GM12878 (cell line): Measurements from ENCODE around the gene NOVA2. TPM values are rescaled to one million over a fixed set of nuclear protein-coding genes. Genes with fewer than 3 reads are reported as not detected.

Experiments
- ATAC-seq: fragments of 200-7000 bp; cut with Tn5 transposase; 3 replicates; pipeline ENCODE4 v1.9.1; 2020; ENCODE audit warnings: mild to moderate bottlenecking, moderate library complexity
- BruUV-seq: library from RNA; stranded (reverse); fragments of 400-500 nt; replicated peaks from 2 replicates; lab custom pipeline; 2021; lab: Mats Ljungman, UMichigan
- CTCF ChIA-PET: fragments of 300-600 bp; sonication (Branson Sonifier 250); formaldehyde crosslinking; extraction: SDS; loops from one replicate; lab custom pipeline; 2021; ENCODE audit warnings: inconsistent platforms; lab: Yijun Ruan, JAX
- POLR2A ChIA-PET: fragments of 350-600 bp; formaldehyde crosslinking; extraction: SDS; loops from one replicate; lab custom pipeline; 2021; ENCODE audit warnings: inconsistent platforms; lab: Charles Lee
- RAD21 ChIA-PET: fragments of 300-600 bp; sonication (Branson Sonifier 250); formaldehyde crosslinking; loops from one replicate; lab custom pipeline; 2023; ENCODE audit warnings: antibody characterized with exemption; ENCODE audit not compliant: unreplicated experiment; lab: Charles Lee
- SMC1A ChIA-PET: fragments of 300-600 bp; sonication (Branson Sonifier 250); formaldehyde crosslinking; loops from one replicate; lab custom pipeline; 2023; ENCODE audit not compliant: unreplicated experiment, uncharacterized antibody; lab: Charles Lee
- DNase-seq: peaks from one replicate; pipeline ENCODE4 v3.0.0-alpha.2; 2011; ENCODE audit warnings: low read depth, low spot score
- FAIRE-seq: peaks from 3 replicates; lab custom pipeline; 2011; peaks lifted over from hg19 to GRCh38; lab: Jason Lieb, UNC
- H2AFZ ChIP-seq: 2 replicates; pipeline ENCODE4 v1.6.0; 2011; ENCODE audit warnings: low read depth, low read length, control low read depth; ENCODE audit not compliant: control insufficient read depth
- H3K27ac ChIP-seq: 2 replicates; pipeline ENCODE4 v1.5.1; 2011; ENCODE audit warnings: control low read depth; ENCODE audit not compliant: control insufficient read depth, insufficient read depth
- H3K27me3 ChIP-seq, 2 experiments: replicated peaks in 1 of 2; 2 replicates each; pipeline versions ENCODE4 v1.6.0 to v1.6.1; 2011; ENCODE audit warnings: low read length in 1 of 2; ENCODE audit not compliant: control insufficient read depth in 2 of 2, insufficient read depth in 2 of 2
- H3K36me3 ChIP-seq, 2 experiments: 2 replicates each; pipeline ENCODE4 v1.5.1; 2011; ENCODE audit warnings: low read length in 1 of 2; ENCODE audit not compliant: control insufficient read depth in 2 of 2, insufficient read depth in 2 of 2
- H3K4me1 ChIP-seq: 2 replicates; pipeline ENCODE4 v1.6.1; 2011; ENCODE audit warnings: mild to moderate bottlenecking, low read length, moderate library complexity, mixed read lengths; ENCODE audit not compliant: control insufficient read depth, insufficient read depth
- H3K4me2 ChIP-seq: 2 replicates; pipeline ENCODE4 v1.6.0; 2011; ENCODE audit warnings: control low read depth; ENCODE audit not compliant: control insufficient read depth, insufficient read depth
- H3K4me3 ChIP-seq: fragments of 200-600 bp; sonication (generic); 2 replicates; pipeline ENCODE4 v1.5.1; 2016
- H3K79me2 ChIP-seq: 2 replicates; pipeline ENCODE4 v1.6.0; 2011; ENCODE audit warnings: low read length; ENCODE audit not compliant: control insufficient read depth, insufficient read depth
- H3K9ac ChIP-seq: 2 replicates; pipeline ENCODE4 v1.8.0; 2011; ENCODE audit warnings: low read length, control low read depth, mixed read lengths; ENCODE audit not compliant: control insufficient read depth, insufficient read depth
- H3K9me3 ChIP-seq: replicated peaks from 3 replicates; pipeline ENCODE4 v1.5.1; 2011; ENCODE audit warnings: mild to moderate bottlenecking, low read length; ENCODE audit not compliant: control insufficient read depth, insufficient read depth
- H4K20me1 ChIP-seq: 2 replicates; pipeline ENCODE4 v1.6.0; 2011; ENCODE audit not compliant: control insufficient read depth, insufficient read depth
- ATF2 ChIP-seq: IDR thresholded peaks from 2 replicates; pipeline ENCODE4 v1.6.1; 2012; ENCODE audit warnings: low read length, inconsistent platforms
- CBX3 ChIP-seq: fragments of 200-600 bp; sonication (generic); IDR thresholded peaks from 2 replicates; pipeline ENCODE4 v1.6.1; 2016; ENCODE audit warnings: low read depth, borderline replicate concordance
- CBX5 ChIP-seq: sonication (generic); IDR thresholded peaks from 2 replicates; pipeline ENCODE4 v1.6.1; 2016; ENCODE audit warnings: low read depth, moderate library complexity, mild to moderate bottlenecking, inconsistent platforms
- CREB1 ChIP-seq: IDR thresholded peaks from 2 replicates; pipeline ENCODE4 v1.6.1; 2012; ENCODE audit warnings: low read depth, mild to moderate bottlenecking, inconsistent platforms
- E4F1 ChIP-seq: fragments of 450-650 bp; IDR thresholded peaks from 2 replicates; pipeline ENCODE4 v1.6.1; 2018; ENCODE audit warnings: borderline replicate concordance, mild to moderate bottlenecking; ENCODE audit not compliant: partially characterized antibody
- EZH2 ChIP-seq: IDR thresholded peaks from 2 replicates; pipeline ENCODE4 v1.6.1; 2012; ENCODE audit warnings: low read depth, mild to moderate bottlenecking, control low read depth, inconsistent platforms, low read length, borderline replicate concordance; ENCODE audit not compliant: control insufficient read depth
- FOS ChIP-seq: IDR thresholded peaks from 3 replicates; pipeline ENCODE4 v1.6.1; 2011; ENCODE audit warnings: borderline replicate concordance; ENCODE audit not compliant: insufficient read length; ENCODE audit errors: extremely low read depth
- MEF2B ChIP-seq: fragments of 450-650 bp; IDR thresholded peaks from 2 replicates; pipeline ENCODE4 v1.6.1; 2018; ENCODE audit warnings: mild to moderate bottlenecking, moderate library complexity; ENCODE audit not compliant: partially characterized antibody, poor library complexity, severe bottlenecking
- NFIC ChIP-seq: IDR thresholded peaks from 2 replicates; pipeline ENCODE4 v1.6.1; 2012; ENCODE audit warnings: low read depth, mild to moderate bottlenecking, inconsistent platforms, low read length, moderate library complexity
- PAX8 ChIP-seq: fragments of 450-650 bp; IDR thresholded peaks from 2 replicates; pipeline ENCODE4 v1.6.1; 2017; ENCODE audit warnings: mild to moderate bottlenecking, moderate library complexity
- PKNOX1 ChIP-seq: fragments of 450-650 bp; IDR thresholded peaks from 2 replicates; pipeline ENCODE4 v1.6.1; 2016; ENCODE audit warnings: mild to moderate bottlenecking
- TARDBP ChIP-seq: IDR thresholded peaks from 2 replicates; pipeline ENCODE4 v1.6.1; 2016; ENCODE audit warnings: borderline replicate concordance
- ZNF384 ChIP-seq: IDR thresholded peaks from 2 replicates; pipeline ENCODE4 v1.6.1; 2012; ENCODE audit warnings: low read depth, mild to moderate bottlenecking, low read length, improper control_type of control experiment, borderline replicate concordance
- WGBS: methylation state at CpG from one replicate; pipeline ENCODE4 v1.1.6; 2016; ENCODE audit warnings: low lambda C conversion rate; ENCODE audit not compliant: insufficient replicate concordance, insufficient coverage; ENCODE audit errors: missing lambda C conversion rate; 5-methylcytosine and 5-hydroxymethylcytosine counted together
- in situ Hi-C: fragments of 300-500 bp; cut with MboI; formaldehyde crosslinking; loops from 9 replicates; pipeline ENCODE4 v1.14.3; 2018; ENCODE audit warnings: mixed read lengths
- intact Hi-C: fragments of 100-400 bp; cut with micrococcal nuclease; formaldehyde crosslinking; loops from one replicate; pipeline ENCODE4 v1.14.2; 2022; ENCODE audit not compliant: unreplicated experiment
- polyA plus RNA-seq, 11 experiments: library from polyadenylated mRNA; depleted of rRNA in 4 of 11; unstranded in 6 of 11; stranded (reverse) in 5 of 11; fragments of >200 nt; fragmentation: Nextera tagmentation in 4 of 11; fragmentation: Illumina TruSeq in 1 of 11; extraction: Ambion mirVana in 4 of 11; extraction: Trizol in 1 of 11; gene quantifications; 1 replicate in 1 of 11; 2 replicates in 10 of 11; pipeline versions ENCODE4 v1.2.1 to v1.2.3, GENCODE V29; 2011 to 2016; ENCODE audit warnings: inconsistent platforms in 2 of 11, missing spikeins in 2 of 11, low read depth in 1 of 11
- total RNA-seq, 4 experiments: library from RNA; depleted of rRNA in 3 of 4; stranded (reverse); fragments of >200 nt in 3 of 4; fragmentation: Illumina TruSeq in 1 of 4; extraction: Trizol in 1 of 4; gene quantifications; 2 replicates each; pipeline versions ENCODE4 v1.2.1 to v1.2.3, GENCODE V29; 2013 to 2021

NOVA2 gene
- total and polyA plus RNA-seq, 10 of the 15 experiments (the other 5 are each of a cell fraction or from before 2014, with no cell fraction given), result under 0.01 to 0.44 (median 0.03) TPM; not detected in 4

GRCh38 chr19:46009530-46010510 lies 36.2 kb upstream of the NOVA2 start (continued):
- TF ChIP-seq CBX5 (no peak), CBX3 (no peak), FOS (no peak), MEF2B (no peak), PAX8 (no peak), CREB1 (no peak), NFIC (no peak)
- TF ChIP-seq, all 136 proteins: peak for 7

GRCh38 chr19:46006411-46006810 lies 32.7 kb upstream of the NOVA2 start:
- SMC1A ChIA-PET, result interaction anchor here (0.9 kb wide), 1 partner anchor 11 kb away, joined by 3 read pairs; the partner anchor contains the start of gene CCDC61

More at GRCh38 chr19:46006411-46006810, 32.7 kb upstream of the NOVA2 start:
- WGBS, result 95% methylated on average over 13 of the region's 13 CpGs
- H3K79me2 ChIP-seq, result no peaks in the 10 kb centered on the region
- intact Hi-C loops, result no loop called here
- POLR2A ChIA-PET, result no interaction called here
- H2AFZ ChIP-seq, result no peak overlapping the region
- no peak overlapping the region for H3K27ac ChIP-seq
- no TSS peak for BruUV-seq
- H3K9ac ChIP-seq, result no peak overlapping the region
- no peaks in the 10 kb centered on the region for H4K20me1 ChIP-seq
- DNase-seq (no peak), ATAC-seq (no peak), FAIRE-seq (no peak)
- no peak overlapping the region for H3K4me3 ChIP-seq
- H3K36me3 ChIP-seq, result no peaks in the 10 kb centered on the region
- no peaks in the 10 kb centered on the region for H3K4me1 ChIP-seq
- H3K27me3 ChIP-seq, result no peaks in the 10 kb centered on the region
- no peak for TF ChIP-seq ZNF384
- TF ChIP-seq EZH2, result no peak
- no peak for TF ChIP-seq TARDBP
- TF ChIP-seq PKNOX1, result no peak
- no peak for TF ChIP-seq ATF2
- TF ChIP-seq E4F1, result no peak
- TF ChIP-seq, all 136 proteins: peak for 0
- ChIA-PET CTCF (interaction anchor here (0.8 kb wide), 1 partner anchor 10 kb away, joined by 3 read pairs; no protein-coding TSS in a partner anchor), RAD21 (no interaction called here)
- Histone ChIP-seq H3K9me3 (no peaks in the 10 kb centered on the region), H3K4me2 (no peak overlapping the region)
- in situ Hi-C loops, result no loop called here
